Measurements from ENCODE around the gene XRCC3. TPM values are rescaled to one million over a fixed set of nuclear protein-coding genes. Genes with fewer than 3 reads are reported as not detected.
A peak's percentile ranks its signal among the peaks of the same experiment; 100 is the strongest.

XRCC3 gene
- total RNA-seq, 1 donor from 2014 or later, result 6.1 TPM

GRCh38 chr14:103730490-103731035 is 15.3 kb upstream of the XRCC3 start:
- peak; percentile 15 for TF ChIP-seq CTCF (IDR thresholded peaks at IDR 0.05; ENCODE audit: insufficient read depth, low read length, severe bottlenecking)
- DNase-seq (ENCODE audit: low read depth) (no peak), FAIRE-seq (no peak)
- no peaks in the 10 kb centered on the region for H3K27me3 ChIP-seq (ENCODE audit: control insufficient read depth, insufficient read depth, low read length)
- no peak overlapping the region for H3K4me3 ChIP-seq (ENCODE audit: low read depth, low read length)
- H3K36me3 ChIP-seq (ENCODE audit: control insufficient read depth, insufficient read depth, low read length), result peaks cover 40% of the 10 kb centered on the region

- FAIRE-seq, result no peak
- H3K27me3 ChIP-seq (ENCODE audit: control insufficient read depth, insufficient read depth, low read length), result no peaks in the 10 kb centered on the region
- peaks cover 41% of the 10 kb centered on the region for H3K36me3 ChIP-seq (ENCODE audit: control insufficient read depth, insufficient read depth, low read length)
- peak; percentile 27 for TF ChIP-seq CTCF (IDR thresholded peaks at IDR 0.05; ENCODE audit: insufficient read depth, low read length, severe bottlenecking)
- no peak overlapping the region for H3K4me3 ChIP-seq (ENCODE audit: low read depth, low read length)
- DNase-seq (ENCODE audit: low read depth), result no peak
These were observed 14.5 kb upstream of the XRCC3 start for GRCh38 chr14:103729496-103730448.

GRCh38 chr14:103728721-103729120 is 13.5 kb upstream of the XRCC3 start:
- H3K27me3 ChIP-seq (ENCODE audit: control insufficient read depth, insufficient read depth, low read length), result no peaks in the 10 kb centered on the region
- TF ChIP-seq CTCF (IDR thresholded peaks at IDR 0.05; ENCODE audit: insufficient read depth, low read length, severe bottlenecking), result peak; percentile 44
- peaks cover 41% of the 10 kb centered on the region for H3K36me3 ChIP-seq (ENCODE audit: control insufficient read depth, insufficient read depth, low read length)
- DNase-seq (ENCODE audit: low read depth) (peak; percentile 29), FAIRE-seq (peak; percentile 75)
- no peak overlapping the region for H3K4me3 ChIP-seq (ENCODE audit: low read depth, low read length)

- no peak for DNase-seq (ENCODE audit: low read depth)
- Histone ChIP-seq H3K4me3 (ENCODE audit: low read depth, low read length) (no peak overlapping the region), H3K36me3 (ENCODE audit: control insufficient read depth, insufficient read depth, low read length) (peaks cover 41% of the 10 kb centered on the region), H3K27me3 (ENCODE audit: control insufficient read depth, insufficient read depth, low read length) (no peaks in the 10 kb centered on the region)
- no peak for TF ChIP-seq CTCF (IDR thresholded peaks at IDR 0.05; ENCODE audit: insufficient read depth, low read length, severe bottlenecking)
- no peak for FAIRE-seq
These were observed 12.9 kb upstream of the XRCC3 start for GRCh38 chr14:103728141-103728540.

- Histone ChIP-seq H3K27me3 (ENCODE audit: control insufficient read depth, insufficient read depth, low read length) (no peaks in the 10 kb centered on the region), H3K36me3 (ENCODE audit: control insufficient read depth, insufficient read depth, low read length) (peaks cover 39% of the 10 kb centered on the region), H3K4me3 (ENCODE audit: low read depth, low read length) (no peak overlapping the region)
- FAIRE-seq (no peak), DNase-seq (ENCODE audit: low read depth) (no peak)
- peak; percentile 41 for TF ChIP-seq CTCF (IDR thresholded peaks at IDR 0.05; ENCODE audit: insufficient read depth, low read length, severe bottlenecking)
These were observed 12.2 kb upstream of the XRCC3 start for GRCh38 chr14:103727313-103727980.

Measured in bronchial epithelial cell (primary cell).